Sigmoid colon (tissue), 7 donors: Measurements from ENCODE around the gene DPH3. TPM values are rescaled to one million over a fixed set of nuclear protein-coding genes. Genes with fewer than 3 reads are reported as not detected.

Experiments
- DNase-seq: peaks from one replicate; pipeline ENCODE4 v3.0.0-alpha.2; 2019
- H3K27ac ChIP-seq, 4 donors: fragments of 200-600 bp; sonication (generic); one replicate each; pipeline ENCODE4 v1.5.1; 2016 to 2019; ENCODE audit warnings: mild to moderate bottlenecking in 1 of 4
- H3K27me3 ChIP-seq, 3 donors: fragments of 200-600 bp; sonication (generic); one replicate each; pipeline ENCODE4 v1.5.1; 2019; ENCODE audit warnings: mild to moderate bottlenecking in 1 of 3
- H3K36me3 ChIP-seq, 4 donors: fragments of 200-600 bp; sonication (generic); one replicate each; pipeline ENCODE4 v1.5.1; 2016 to 2019
- H3K4me1 ChIP-seq, 4 donors: fragments of 200-600 bp; sonication (generic); one replicate each; pipeline ENCODE4 v1.5.1; 2017 to 2019
- H3K4me3 ChIP-seq, 4 donors: fragments of 200-600 bp; sonication (generic); one replicate each; pipeline ENCODE4 v1.5.1; 2017 to 2019; ENCODE audit warnings: mild to moderate bottlenecking in 2 of 4, moderate library complexity in 1 of 4
- H3K9me3 ChIP-seq, 4 donors: fragments of 200-600 bp in 3 of 4; sonication (generic) in 3 of 4; one replicate each; pipeline versions ENCODE4 v1.5.1 to v1.6.1; 2013 to 2019
- CTCF ChIP-seq, 4 experiments: fragments of 450-650 bp in 3 of 4; fragments of 200-600 bp in 1 of 4; IDR thresholded peaks; one replicate each; pipeline ENCODE4 v1.5.1; 2016 to 2019; ENCODE audit warnings: antibody characterized with exemption in 4 of 4, mild to moderate bottlenecking in 3 of 4, moderate library complexity in 2 of 4
- EP300 ChIP-seq, 4 donors: sonication (generic); formaldehyde crosslinking; IDR thresholded peaks; one replicate each; pipeline ENCODE4 v1.6.1; 2017; ENCODE audit warnings: antibody characterized with exemption in 4 of 4
- POLR2A ChIP-seq, 2 donors: fragments of 450-650 bp; IDR thresholded peaks; one replicate each; pipeline ENCODE4 v1.6.1; 2016; ENCODE audit warnings: antibody characterized with exemption in 2 of 2, mild to moderate bottlenecking in 2 of 2, moderate library complexity in 2 of 2
- POLR2AphosphoS5 ChIP-seq, 4 donors: sonication (generic); formaldehyde crosslinking; IDR thresholded peaks; one replicate each; pipeline ENCODE4 v1.6.1; 2017; ENCODE audit warnings: antibody characterized with exemption in 4 of 4
- WGBS, 2 donors: extraction: QIAGEN DNeasy Blood & Tissue Kit; methylation state at CpG; one replicate each; pipeline ENCODE4 v1.1.7; 2013; 5-methylcytosine and 5-hydroxymethylcytosine counted together
- intact Hi-C: fragments of 100-400 bp; cut with DNase I; formaldehyde crosslinking; loops from one replicate; pipeline ENCODE4 v1.15.1; 2023
- polyA plus RNA-seq, 3 donors: library from polyadenylated mRNA; stranded (reverse); fragments of 200-250 nt; gene quantifications; one replicate each; pipeline ENCODE4 v1.2.3, GENCODE V29; 2013
- total RNA-seq, 4 donors: library from RNA; depleted of rRNA; stranded (reverse); fragments of >200 nt; gene quantifications; one replicate each; pipeline ENCODE4 v1.1.0, GENCODE V29; 2016
- donor health status: healthy with polysubstance abuse.
- donor health status: Bipolar disorder and iron deficiency.
- donor health status: healthy.

DPH3 gene
- total and polyA plus RNA-seq, 7 donors: 14.6 to 30.1 (median 24.3) TPM

GRCh38 chr3:16308727-16309126 lies 44.0 kb upstream of the DPH3 start:
- no peak for TF ChIP-seq EP300 (IDR thresholded peaks at IDR 0.05)
- no peak for TF ChIP-seq POLR2A (IDR thresholded peaks at IDR 0.05)
- TF ChIP-seq CTCF (IDR thresholded peaks at IDR 0.05): no peak
- TF ChIP-seq POLR2AphosphoS5 (IDR thresholded peaks at IDR 0.05): no peak
- H3K4me3 ChIP-seq: no peak overlapping the region
- H3K9me3 ChIP-seq: no peaks in the 10 kb centered on the region
- no peaks in the 10 kb centered on the region for H3K4me1 ChIP-seq
- no peak overlapping the region for H3K27ac ChIP-seq
- no peak for DNase-seq
- peaks cover 0 to 29% (median 0%) of the 10 kb centered on the region in 4 donors for H3K36me3 ChIP-seq
- intact Hi-C loops: no loop called here
- no peaks in the 10 kb centered on the region for H3K27me3 ChIP-seq
- 94 to 97% methylated on average over 1 of the region's 1 CpG for WGBS, 2 donors

DNA sequence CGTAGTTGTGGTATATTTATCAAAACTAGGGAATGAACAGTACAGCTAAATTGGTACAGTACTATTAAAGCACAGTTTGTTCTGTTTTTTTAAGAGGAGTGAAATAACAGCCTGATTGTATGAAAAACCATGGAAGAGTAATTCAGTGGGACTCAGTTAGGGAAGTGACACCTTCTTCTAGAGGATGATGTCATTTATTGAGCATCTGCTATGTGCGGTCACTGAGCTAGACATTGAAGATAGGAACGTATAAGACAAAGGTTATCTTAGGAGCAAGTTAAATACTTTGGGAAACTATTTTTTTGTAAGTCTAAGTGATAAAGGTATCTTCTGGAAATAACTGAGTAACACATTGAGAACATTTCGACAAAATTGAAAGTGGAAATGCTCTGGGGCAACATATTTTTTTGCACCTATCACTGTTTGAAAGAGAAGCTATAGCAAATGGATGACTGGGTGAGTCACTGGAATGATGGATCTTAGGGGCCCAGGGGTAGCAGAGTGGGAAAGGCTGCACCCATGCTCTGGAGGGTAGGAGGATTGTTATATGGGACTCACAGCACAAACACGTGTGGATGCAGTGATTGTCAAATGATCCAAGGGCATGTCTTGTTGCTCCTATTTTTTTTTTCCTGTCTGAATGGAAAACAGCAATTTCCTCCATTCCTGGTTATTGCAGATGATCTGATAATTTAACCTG lies 43.2 kb upstream of the DPH3 start:
- 87% methylated on average over 5 of the region's 5 CpGs for WGBS, 2 donors
- intact Hi-C loops: no loop called here
- DNase-seq: no peak
- Histone ChIP-seq H3K4me1 (no peaks in the 10 kb centered on the region), H3K27me3 (no peaks in the 10 kb centered on the region), H3K9me3 (no peaks in the 10 kb centered on the region), H3K4me3 (no peak overlapping the region), H3K36me3 (peaks cover 0 to 29% (median 0%) of the 10 kb centered on the region in 4 donors), H3K27ac (no peak overlapping the region)
- TF ChIP-seq CTCF (IDR thresholded peaks at IDR 0.05) (no peak), EP300 (IDR thresholded peaks at IDR 0.05) (no peak), POLR2A (IDR thresholded peaks at IDR 0.05) (no peak), POLR2AphosphoS5 (IDR thresholded peaks at IDR 0.05) (no peak)

- TF ChIP-seq EP300 (IDR thresholded peaks at IDR 0.05) (no peak), POLR2A (IDR thresholded peaks at IDR 0.05) (no peak), POLR2AphosphoS5 (IDR thresholded peaks at IDR 0.05) (no peak), CTCF (IDR thresholded peaks at IDR 0.05) (no peak)
- intact Hi-C loops: no loop called here
- Histone ChIP-seq H3K4me3 (no peak overlapping the region), H3K9me3 (no peaks in the 10 kb centered on the region), H3K27ac (no peak overlapping the region), H3K27me3 (no peaks in the 10 kb centered on the region), H3K4me1 (no peaks in the 10 kb centered on the region), H3K36me3 (peaks cover 0 to 46% (median 7%) of the 10 kb centered on the region in 4 donors)
- 69 to 79% methylated on average over 7 of the region's 7 CpGs for WGBS, 2 donors
- no peak for DNase-seq
Observed at GRCh38 chr3:16305111-16305541, 40.4 kb upstream of the DPH3 start.

GRCh38 chr3:16304061-16305010 lies 39.6 kb upstream of the DPH3 start:
- no peak for DNase-seq
- H3K27me3 ChIP-seq: no peaks in the 10 kb centered on the region
- TF ChIP-seq CTCF (IDR thresholded peaks at IDR 0.05) (no peak), EP300 (IDR thresholded peaks at IDR 0.05) (no peak), POLR2AphosphoS5 (IDR thresholded peaks at IDR 0.05) (no peak), POLR2A (IDR thresholded peaks at IDR 0.05) (no peak)
- WGBS, 2 donors: 81 to 95% methylated on average over 2 of the region's 2 CpGs
- no peak overlapping the region for H3K27ac ChIP-seq
- intact Hi-C loops: no loop called here
- no peaks in the 10 kb centered on the region for H3K9me3 ChIP-seq
- no peaks in the 10 kb centered on the region for H3K4me1 ChIP-seq
- H3K4me3 ChIP-seq: no peak overlapping the region
- peaks cover 0 to 46% (median 7%) of the 10 kb centered on the region in 4 donors for H3K36me3 ChIP-seq
